ENCODE results near the gene RIN3. TPM values are rescaled to one million over a fixed set of nuclear protein-coding genes. Genes with fewer than 3 reads are reported as not detected.

Gene RIN3
- polyA plus RNA-seq, 3 donors = 42.8 to 144 (median 54.6) TPM

DNA sequence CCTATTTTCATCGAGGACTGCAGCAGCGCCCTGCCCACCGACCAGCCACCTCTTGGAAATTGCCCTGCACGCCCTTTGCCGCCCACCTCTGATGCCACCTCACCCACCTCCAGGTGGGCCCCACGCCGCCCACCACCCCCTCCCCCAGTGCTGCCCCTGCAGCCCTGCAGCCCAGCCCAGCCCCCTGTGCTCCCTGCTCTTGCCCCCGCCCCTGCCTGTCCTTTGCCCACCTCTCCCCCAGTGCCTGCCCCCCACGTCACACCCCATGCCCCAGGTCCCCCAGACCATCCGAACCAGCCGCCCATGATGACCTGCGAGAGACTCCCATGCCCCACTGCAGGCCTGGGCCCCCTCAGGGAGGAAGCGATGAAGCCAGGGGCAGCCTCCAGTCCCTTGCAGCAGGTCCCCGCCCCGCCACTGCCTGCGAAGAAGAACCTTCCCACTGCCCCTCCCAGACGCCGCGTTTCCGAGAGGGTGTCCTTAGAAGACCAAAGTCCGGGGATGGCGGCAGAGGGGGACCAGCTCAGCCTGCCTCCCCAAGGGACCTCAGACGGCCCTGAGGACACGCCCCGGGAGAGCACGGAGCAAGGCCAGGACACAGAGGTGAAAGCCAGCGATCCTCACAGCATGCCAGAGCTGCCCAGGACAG, 138.3 kb downstream of the RIN3 start:
- Mint-ChIP-seq H3K9me3 (no peaks in the 10 kb centered on the region), H3K4me1 (peaks cover 71% of the 10 kb centered on the region), H3K27me3 (ENCODE audit: low read depth in 3 of 3) (peaks cover 0 to 3% (median 0%) of the 10 kb centered on the region in 3 donors), H3K36me3 (peaks cover 47 to 66% of the 10 kb centered on the region in 2 donors), H3K27ac (peak overlapping the region; percentile 100), H3K4me3 (peak overlapping the region; percentile 100)
- TF ChIP-seq, protein P1, sequence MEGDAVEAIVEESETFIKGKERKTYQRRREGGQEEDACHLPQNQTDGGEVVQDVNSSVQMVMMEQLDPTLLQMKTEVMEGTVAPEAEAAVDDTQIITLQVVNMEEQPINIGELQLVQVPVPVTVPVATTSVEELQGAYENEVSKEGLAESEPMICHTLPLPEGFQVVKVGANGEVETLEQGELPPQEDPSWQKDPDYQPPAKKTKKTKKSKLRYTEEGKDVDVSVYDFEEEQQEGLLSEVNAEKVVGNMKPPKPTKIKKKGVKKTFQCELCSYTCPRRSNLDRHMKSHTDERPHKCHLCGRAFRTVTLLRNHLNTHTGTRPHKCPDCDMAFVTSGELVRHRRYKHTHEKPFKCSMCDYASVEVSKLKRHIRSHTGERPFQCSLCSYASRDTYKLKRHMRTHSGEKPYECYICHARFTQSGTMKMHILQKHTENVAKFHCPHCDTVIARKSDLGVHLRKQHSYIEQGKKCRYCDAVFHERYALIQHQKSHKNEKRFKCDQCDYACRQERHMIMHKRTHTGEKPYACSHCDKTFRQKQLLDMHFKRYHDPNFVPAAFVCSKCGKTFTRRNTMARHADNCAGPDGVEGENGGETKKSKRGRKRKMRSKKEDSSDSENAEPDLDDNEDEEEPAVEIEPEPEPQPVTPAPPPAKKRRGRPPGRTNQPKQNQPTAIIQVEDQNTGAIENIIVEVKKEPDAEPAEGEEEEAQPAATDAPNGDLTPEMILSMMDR (IDR thresholded peaks at IDR 0.05) = no peak
- H3K4me2 ChIP-seq (replicated peaks; ENCODE audit: extremely low read depth, low read length, poor library complexity, severe bottlenecking) = peak overlapping the region; percentile 89
- WGBS (ENCODE audit: insufficient coverage) = under 1% methylated on average over 22 of the region's 27 CpGs
- H2AFZ ChIP-seq (ENCODE audit: insufficient read depth, low read depth, low read length, poor library complexity, severe bottlenecking) = no peak overlapping the region
- H3K27me3 ChIP-seq (ENCODE audit: control insufficient read depth in 2 of 2, insufficient read depth in 2 of 2, low read length in 2 of 2) = no peaks in the 10 kb centered on the region
- intact Hi-C loops (cut with micrococcal nuclease) = loop anchor here (1.0 to 10.0 kb wide), 5 partner anchors 8 to 255 kb away; partner anchors contain the start of gene RIN3 (in 1 of the 2)
- peak; percentile 54 to 80 (median 65) for DNase-seq
- H3K36me3 ChIP-seq (replicated peaks in 1 of 2; ENCODE audit: control insufficient read depth in 1 of 2, insufficient read depth in 2 of 2, low read length in 2 of 2) = peaks cover 11 to 26% of the 10 kb centered on the region in 2 donors
- H4K20me1 ChIP-seq (ENCODE audit: insufficient read depth, low read length) = peaks cover 45% of the 10 kb centered on the region
- peaks cover 72 to 82% of the 10 kb centered on the region in 2 donors for H3K4me1 ChIP-seq (ENCODE audit: control insufficient read depth in 1 of 2, insufficient read depth in 2 of 2, low read length in 2 of 2)
- peak overlapping the region; percentile 91 for H3K9ac ChIP-seq (ENCODE audit: insufficient read depth, low read length, poor library complexity, severe bottlenecking)
- no peaks in the 10 kb centered on the region for H3K9me3 ChIP-seq (replicated peaks in 1 of 2; ENCODE audit: control insufficient read depth in 1 of 2, insufficient read depth in 1 of 2, low read length in 2 of 2)
- H3K27ac ChIP-seq (ENCODE audit: low read depth in 1 of 2, low read length in 2 of 2) = peak overlapping the region; percentile 98 to 99
- peak overlapping the region; percentile 89 to 96 (median 96) for H3K4me3 ChIP-seq (replicated peaks in 1 of 3; ENCODE audit: low read depth in 2 of 3, low read length in 3 of 3)
- peaks cover 84% of the 10 kb centered on the region for H3K79me2 ChIP-seq (ENCODE audit: insufficient read depth, low read length)

DNA sequence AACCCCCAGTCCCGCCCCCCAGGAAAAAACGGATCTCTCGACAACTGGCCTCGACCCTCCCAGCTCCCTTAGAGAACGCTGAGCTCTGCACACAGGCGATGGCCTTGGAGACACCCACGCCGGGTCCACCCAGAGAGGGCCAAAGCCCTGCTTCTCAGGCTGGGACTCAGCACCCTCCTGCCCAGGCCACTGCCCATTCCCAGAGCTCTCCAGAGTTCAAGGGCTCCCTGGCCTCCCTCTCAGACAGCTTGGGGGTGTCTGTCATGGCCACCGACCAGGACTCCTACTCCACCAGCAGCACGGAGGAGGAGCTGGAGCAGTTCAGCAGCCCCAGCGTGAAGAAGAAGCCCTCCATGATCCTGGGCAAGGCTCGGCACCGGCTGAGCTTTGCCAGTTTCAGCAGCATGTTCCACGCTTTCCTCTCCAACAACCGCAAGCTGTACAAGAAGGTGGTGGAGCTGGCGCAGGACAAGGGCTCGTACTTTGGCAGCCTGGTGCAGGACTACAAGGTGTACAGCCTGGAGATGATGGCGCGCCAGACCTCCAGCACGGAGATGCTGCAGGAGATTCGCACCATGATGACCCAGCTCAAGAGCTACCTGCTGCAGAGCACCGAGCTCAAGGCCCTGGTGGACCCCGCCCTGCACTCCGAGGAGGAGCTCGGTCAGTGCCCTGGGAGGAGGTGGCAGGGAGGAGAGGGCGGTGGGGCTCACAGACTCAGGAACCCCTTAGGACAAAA, 139.0 kb downstream of the RIN3 start:
- Histone ChIP-seq H3K79me2 (ENCODE audit: insufficient read depth, low read length) (peaks cover 84% of the 10 kb centered on the region), H3K9me3 (replicated peaks in 1 of 2; ENCODE audit: control insufficient read depth in 1 of 2, insufficient read depth in 1 of 2, low read length in 2 of 2) (no peaks in the 10 kb centered on the region), H3K27me3 (ENCODE audit: control insufficient read depth in 2 of 2, insufficient read depth in 2 of 2, low read length in 2 of 2) (no peaks in the 10 kb centered on the region), H4K20me1 (ENCODE audit: insufficient read depth, low read length) (peaks cover 46% of the 10 kb centered on the region), H3K27ac (ENCODE audit: low read depth in 1 of 2, low read length in 2 of 2) (peak overlapping the region; percentile 98 to 99), H3K9ac (ENCODE audit: insufficient read depth, low read length, poor library complexity, severe bottlenecking) (peak overlapping the region; percentile 91), H3K4me3 (replicated peaks in 1 of 3; ENCODE audit: low read depth in 2 of 3, low read length in 3 of 3) (peak overlapping the region; percentile 89 to 96 (median 96)), H3K4me2 (replicated peaks; ENCODE audit: extremely low read depth, low read length, poor library complexity, severe bottlenecking) (peak overlapping the region; percentile 89), H2AFZ (ENCODE audit: insufficient read depth, low read depth, low read length, poor library complexity, severe bottlenecking) (no peak overlapping the region), H3K36me3 (replicated peaks in 1 of 2; ENCODE audit: control insufficient read depth in 1 of 2, insufficient read depth in 2 of 2, low read length in 2 of 2) (peaks cover 11 to 27% of the 10 kb centered on the region in 2 donors), H3K4me1 (ENCODE audit: control insufficient read depth in 1 of 2, insufficient read depth in 2 of 2, low read length in 2 of 2) (peaks cover 72 to 82% of the 10 kb centered on the region in 2 donors)
- Mint-ChIP-seq H3K9me3 (peaks cover 0 to 2% (median 0%) of the 10 kb centered on the region in 7 donors), H3K27me3 (ENCODE audit: low read depth in 3 of 3) (peaks cover 0 to 3% (median 0%) of the 10 kb centered on the region in 3 donors), H3K27ac (peak overlapping the region; percentile 100), H3K4me3 (peak overlapping the region; percentile 100), H3K36me3 (peaks cover 48 to 69% of the 10 kb centered on the region in 2 donors), H3K4me1 (peaks cover 71% of the 10 kb centered on the region)
- under 1% methylated on average over 22 of the region's 26 CpGs for WGBS (ENCODE audit: insufficient coverage)
- TF ChIP-seq, protein P1 (IDR thresholded peaks at IDR 0.05) = no peak
- DNase-seq = no peak
- intact Hi-C loops (cut with micrococcal nuclease) = loop anchor here (5.0 to 10.0 kb wide), 4 partner anchors 68 to 255 kb away; partner anchors contain the start of gene RIN3 (in 1 of the 2)
